Fibroblast of lung (primary cell): ENCODE measurements around the gene SLC23A3.

Experiments used
- CTCF ChIP-seq, 2 donors: IDR thresholded peaks in 1 of 2; conservative IDR thresholded peaks in 1 of 2; 1 replicate in 1 of 2; 2 replicates in 1 of 2; pipeline ENCODE4 v1.5.1; 2011 to 2012; ENCODE audit warnings: low read length in 2 of 2, control low read depth in 1 of 2, inconsistent platforms in 1 of 2, low read depth in 1 of 2, mild to moderate bottlenecking in 1 of 2
- EZH2 ChIP-seq: IDR thresholded peaks from 2 replicates; pipeline ENCODE4 v1.5.1; 2012; ENCODE audit warnings: low read length, control low read depth, mild to moderate bottlenecking; ENCODE audit errors: missing control alignments

GRCh38 chr2:219213486-219214071, 43.8 kb upstream of the SLC23A3 start:
- TF ChIP-seq EZH2, result no peak
- TF ChIP-seq CTCF (conservative IDR thresholded peaks at IDR 0.05 in 1 of 2, IDR thresholded peaks at IDR 0.05 in 1 of 2; ENCODE audit: low read depth in 1 of 2, low read length in 2 of 2), result no peak
